ENCODE data around the gene SBF2.

Gene SBF2

GRCh38 chr11:10328314-10329098, 34.5 kb upstream of the SBF2 start:
- Histone ChIP-seq H3K36me3 (replicated peaks; ENCODE audit: insufficient read depth, low read length) (no peaks in the 10 kb centered on the region), H3K79me2 (ENCODE audit: low read length) (no peaks in the 10 kb centered on the region), H4K20me1 (ENCODE audit: insufficient read depth, low read length) (no peaks in the 10 kb centered on the region), H3K4me3 (ENCODE audit: low read length) (no peak overlapping the region), H3F3A (ENCODE audit: insufficient read depth, low read length) (no peaks in the 10 kb centered on the region), H3K9me3 (replicated peaks; ENCODE audit: insufficient read depth, low read length) (no peaks in the 10 kb centered on the region), H3K9ac (ENCODE audit: low read length) (no peak overlapping the region), H2AFZ (ENCODE audit: low read length) (no peak overlapping the region), H3K9me2 (replicated peaks; ENCODE audit: insufficient read depth, low read length) (no peaks in the 10 kb centered on the region), H3K4me1 (ENCODE audit: low read length) (no peaks in the 10 kb centered on the region), H3K4me2 (ENCODE audit: low read depth, low read length) (no peak overlapping the region), H3K27me3 (replicated peaks; ENCODE audit: insufficient read depth, low read length) (no peaks in the 10 kb centered on the region), H3K27ac (ENCODE audit: low read length) (no peak overlapping the region)
- TF ChIP-seq EZH2 (optimal IDR thresholded peaks at IDR 0.05; ENCODE audit: low read depth, low read length) (no peak), CTCF (IDR thresholded peaks at IDR 0.05; ENCODE audit: low read length) (no peak), EZH2phosphoT487 (IDR thresholded peaks at IDR 0.05; ENCODE audit: low read length) (no peak)
- DNase-seq = no peak

GRCh38 chr11:10327254-10327653, 33.2 kb upstream of the SBF2 start:
- no peaks in the 10 kb centered on the region for H3K36me3 ChIP-seq (replicated peaks; ENCODE audit: insufficient read depth, low read length)
- peaks cover 4% of the 10 kb centered on the region for H3K4me1 ChIP-seq (ENCODE audit: low read length)
- no peaks in the 10 kb centered on the region for H3K9me2 ChIP-seq (replicated peaks; ENCODE audit: insufficient read depth, low read length)
- no peak overlapping the region for H3K4me3 ChIP-seq (ENCODE audit: low read length)
- no peaks in the 10 kb centered on the region for H4K20me1 ChIP-seq (ENCODE audit: insufficient read depth, low read length)
- peaks cover 4% of the 10 kb centered on the region; the same call in 1 of the 2 replicates for H3F3A ChIP-seq (ENCODE audit: insufficient read depth, low read length)
- no peaks in the 10 kb centered on the region for H3K27me3 ChIP-seq (replicated peaks; ENCODE audit: insufficient read depth, low read length)
- no peaks in the 10 kb centered on the region for H3K79me2 ChIP-seq (ENCODE audit: low read length)
- H3K9ac ChIP-seq (ENCODE audit: low read length) = no peak overlapping the region
- no peaks in the 10 kb centered on the region for H3K9me3 ChIP-seq (replicated peaks; ENCODE audit: insufficient read depth, low read length)
- no peak overlapping the region for H3K27ac ChIP-seq (ENCODE audit: low read length)
- no peak overlapping the region for H3K4me2 ChIP-seq (ENCODE audit: low read depth, low read length)
- no peak for TF ChIP-seq CTCF (IDR thresholded peaks at IDR 0.05; ENCODE audit: low read length)
- TF ChIP-seq EZH2 (optimal IDR thresholded peaks at IDR 0.05; ENCODE audit: low read depth, low read length) = no peak
- TF ChIP-seq EZH2phosphoT487 (IDR thresholded peaks at IDR 0.05; ENCODE audit: low read length) = no peak
- no peak overlapping the region for H2AFZ ChIP-seq (ENCODE audit: low read length)
- no peak for DNase-seq

GRCh38 chr11:10326012-10326964, 32.3 kb upstream of the SBF2 start:
- Histone ChIP-seq H3K4me2 (ENCODE audit: low read depth, low read length) (no peak overlapping the region), H3K27me3 (replicated peaks; ENCODE audit: insufficient read depth, low read length) (no peaks in the 10 kb centered on the region), H4K20me1 (ENCODE audit: insufficient read depth, low read length) (no peaks in the 10 kb centered on the region), H2AFZ (ENCODE audit: low read length) (no peak overlapping the region), H3K36me3 (replicated peaks; ENCODE audit: insufficient read depth, low read length) (no peaks in the 10 kb centered on the region), H3K4me1 (ENCODE audit: low read length) (peaks cover 5% of the 10 kb centered on the region), H3F3A (ENCODE audit: insufficient read depth, low read length) (peaks cover 4% of the 10 kb centered on the region; the same call in 1 of the 2 replicates), H3K9me3 (replicated peaks; ENCODE audit: insufficient read depth, low read length) (no peaks in the 10 kb centered on the region), H3K9ac (ENCODE audit: low read length) (no peak overlapping the region), H3K27ac (ENCODE audit: low read length) (no peak overlapping the region), H3K4me3 (ENCODE audit: low read length) (no peak overlapping the region), H3K9me2 (replicated peaks; ENCODE audit: insufficient read depth, low read length) (no peaks in the 10 kb centered on the region), H3K79me2 (ENCODE audit: low read length) (no peaks in the 10 kb centered on the region)
- no peak for DNase-seq
- no peak for TF ChIP-seq EZH2 (optimal IDR thresholded peaks at IDR 0.05; ENCODE audit: low read depth, low read length)
- TF ChIP-seq EZH2phosphoT487 (IDR thresholded peaks at IDR 0.05; ENCODE audit: low read length) = no peak
- TF ChIP-seq CTCF (IDR thresholded peaks at IDR 0.05; ENCODE audit: low read length) = no peak
